GM12878 (cell line): ENCODE measurements around the gene CCDC117. TPM values are rescaled to one million over a fixed set of nuclear protein-coding genes. Genes with fewer than 3 reads are reported as not detected.

Source experiments
- ETV6 ChIP-seq, 2 experiments: fragments of 450-650 bp in 1 of 2; IDR thresholded peaks in 1 of 2; conservative IDR thresholded peaks in 1 of 2; 2 replicates each; pipeline ENCODE4 v1.6.1; 2014; ENCODE audit warnings: antibody characterized with exemption in 1 of 2, borderline replicate concordance in 1 of 2, low read depth in 1 of 2, mild to moderate bottlenecking in 1 of 2, moderate library complexity in 1 of 2
- IKZF2 ChIP-seq, 2 experiments: fragments of 450-650 bp; IDR thresholded peaks; 2 replicates each; pipeline ENCODE4 v1.6.1; 2017; ENCODE audit warnings: mild to moderate bottlenecking in 2 of 2, moderate library complexity in 2 of 2
- NR2C1 ChIP-seq: fragments of 450-650 bp; IDR thresholded peaks from 2 replicates; pipeline ENCODE4 v1.6.1; 2017; ENCODE audit warnings: antibody characterized with exemption, mild to moderate bottlenecking, moderate library complexity
- RAD21 ChIP-seq: IDR thresholded peaks from 2 replicates; pipeline ENCODE4 v1.6.1; 2011; ENCODE audit warnings: mild to moderate bottlenecking, low read depth, low read length, moderate library complexity; ENCODE audit not compliant: insufficient read depth
- polyA plus RNA-seq, 11 experiments: library from polyadenylated mRNA; depleted of rRNA in 4 of 11; unstranded in 6 of 11; stranded (reverse) in 5 of 11; fragments of >200 nt; fragmentation: Nextera tagmentation in 4 of 11; fragmentation: Illumina TruSeq in 1 of 11; extraction: Ambion mirVana in 4 of 11; extraction: Trizol in 1 of 11; gene quantifications; 1 replicate in 1 of 11; 2 replicates in 10 of 11; pipeline versions ENCODE4 v1.2.1 to v1.2.3, GENCODE V29; 2011 to 2016; ENCODE audit warnings: inconsistent platforms in 2 of 11, missing spikeins in 2 of 11, low read depth in 1 of 11
- small RNA-seq: library from RNA; depleted of rRNA; stranded (forward); fragments of <200 nt; gene quantifications from one replicate; pipeline ENCODE3, GENCODE V24; 2014
- total RNA-seq, 4 experiments: library from RNA; depleted of rRNA in 3 of 4; stranded (reverse); fragments of >200 nt in 3 of 4; fragmentation: Illumina TruSeq in 1 of 4; extraction: Trizol in 1 of 4; gene quantifications; 2 replicates each; pipeline versions ENCODE4 v1.2.1 to v1.2.3, GENCODE V29; 2013 to 2021

Gene CCDC117
- total and polyA plus RNA-seq, 10 of the 15 experiments (the other 5 are each of a cell fraction or from before 2014, with no cell fraction given) = 6.3 to 32.2 (median 20.6) TPM

GRCh38 chr22:28837640-28838039 lies 65.1 kb downstream of the CCDC117 start (continued):
- TF ChIP-seq RAD21 (no peak), IKZF2 (IDR thresholded peaks at IDR 0.05) (no peak), NR2C1 (no peak), ETV6 (conservative IDR thresholded peaks at IDR 0.05 in 1 of 2, IDR thresholded peaks at IDR 0.05 in 1 of 2; ENCODE audit: borderline replicate concordance in 1 of 2, low read depth in 1 of 2) (no peak)

Small RNAs within 50 kb of the gene (small RNA-seq; reads per million reads assigned to genes)
- gene Z93930.1 = not detected

Other genes starting within 250 kb of the CCDC117 start
- gene TTC28, start 92.9 kb upstream of the CCDC117 start, total RNA-seq (2014; rRNA removed) = 2.1 and 3.0 TPM in 2 replicates
- gene TTC28, start 92.9 kb upstream of the CCDC117 start, total RNA-seq (2014; rRNA removed; fragmentation: Illumina TruSeq; extraction: Trizol) = 1.3 and 1.6 TPM in 2 replicates
- 5.8 and 8.4 TPM in 2 replicates for gene TTC28, start 92.9 kb upstream of the CCDC117 start, total RNA-seq (2021)
- 0.12 and 0.15 TPM in 2 replicates for gene TTC28, start 92.9 kb upstream of the CCDC117 start, polyA plus RNA-seq (2011; rRNA removed)
- gene TTC28, start 92.9 kb upstream of the CCDC117 start, polyA plus RNA-seq (2014; fragmentation: Illumina TruSeq; extraction: Trizol) = 1.3 and 5.5 TPM in 2 replicates
- under 1 TPM; 0.22 to 0.32 TPM for gene TTC28, start 92.9 kb upstream of the CCDC117 start, polyA plus RNA-seq (2014; fragmentation: Nextera tagmentation; extraction: Ambion mirVana)
- gene TTC28, start 92.9 kb upstream of the CCDC117 start, polyA plus RNA-seq (2014; rRNA removed) = 0.87 and 1.1 TPM in 2 replicates
- 1 to 10 TPM; 2.3 TPM for gene TTC28, start 92.9 kb upstream of the CCDC117 start, polyA plus RNA-seq (2016; fragmentation: Nextera tagmentation; extraction: Ambion mirVana)
- 17.8 and 20.7 TPM in 2 replicates for gene CHEK2, start 30.9 kb upstream of the CCDC117 start, total RNA-seq (2014; rRNA removed)
- 22.9 and 25.6 TPM in 2 replicates for gene CHEK2, start 30.9 kb upstream of the CCDC117 start, total RNA-seq (2014; rRNA removed; fragmentation: Illumina TruSeq; extraction: Trizol)
- gene CHEK2, start 30.9 kb upstream of the CCDC117 start, total RNA-seq (2021) = 18.4 and 29.9 TPM in 2 replicates
- gene CHEK2, start 30.9 kb upstream of the CCDC117 start, polyA plus RNA-seq (2011; rRNA removed) = 59.7 and 61.5 TPM in 2 replicates
- gene CHEK2, start 30.9 kb upstream of the CCDC117 start, polyA plus RNA-seq (2014; fragmentation: Illumina TruSeq; extraction: Trizol) = 27.7 and 36.9 TPM in 2 replicates
- gene CHEK2, start 30.9 kb upstream of the CCDC117 start, polyA plus RNA-seq (2014; fragmentation: Nextera tagmentation; extraction: Ambion mirVana) = 10 to 100 TPM; 31.1 to 31.4 TPM
- 21.3 and 22.5 TPM in 2 replicates for gene CHEK2, start 30.9 kb upstream of the CCDC117 start, polyA plus RNA-seq (2014; rRNA removed)
- gene CHEK2, start 30.9 kb upstream of the CCDC117 start, polyA plus RNA-seq (2016; fragmentation: Nextera tagmentation; extraction: Ambion mirVana) = 10 to 100 TPM; 15.7 to 18.5 TPM
- gene HSCB, start 30.7 kb upstream of the CCDC117 start, total RNA-seq (2014; rRNA removed) = 20.8 and 21.2 TPM in 2 replicates
- 20.9 and 22.2 TPM in 2 replicates for gene HSCB, start 30.7 kb upstream of the CCDC117 start, total RNA-seq (2014; rRNA removed; fragmentation: Illumina TruSeq; extraction: Trizol)
- 15.3 and 16.0 TPM in 2 replicates for gene HSCB, start 30.7 kb upstream of the CCDC117 start, total RNA-seq (2021)
- 18.3 and 20.8 TPM in 2 replicates for gene HSCB, start 30.7 kb upstream of the CCDC117 start, polyA plus RNA-seq (2011; rRNA removed)
- 15.9 and 18.7 TPM in 2 replicates for gene HSCB, start 30.7 kb upstream of the CCDC117 start, polyA plus RNA-seq (2014; fragmentation: Illumina TruSeq; extraction: Trizol)
- gene HSCB, start 30.7 kb upstream of the CCDC117 start, polyA plus RNA-seq (2014; fragmentation: Nextera tagmentation; extraction: Ambion mirVana) = 10 to 100 TPM; 10.6 to 19.0 TPM
- gene HSCB, start 30.7 kb upstream of the CCDC117 start, polyA plus RNA-seq (2014; rRNA removed) = 24.2 and 26.6 TPM in 2 replicates
- 10 to 100 TPM; 26.9 to 28.4 TPM for gene HSCB, start 30.7 kb upstream of the CCDC117 start, polyA plus RNA-seq (2016; fragmentation: Nextera tagmentation; extraction: Ambion mirVana)
- gene XBP1, start 27.9 kb downstream of the CCDC117 start, total RNA-seq (2014; rRNA removed) = 234 and 238 TPM in 2 replicates
- gene XBP1, start 27.9 kb downstream of the CCDC117 start, total RNA-seq (2014; rRNA removed; fragmentation: Illumina TruSeq; extraction: Trizol) = 134 and 138 TPM in 2 replicates
- gene XBP1, start 27.9 kb downstream of the CCDC117 start, total RNA-seq (2021) = 141 and 149 TPM in 2 replicates
- 93.1 and 96.5 TPM in 2 replicates for gene XBP1, start 27.9 kb downstream of the CCDC117 start, polyA plus RNA-seq (2011; rRNA removed)
- 165 and 186 TPM in 2 replicates for gene XBP1, start 27.9 kb downstream of the CCDC117 start, polyA plus RNA-seq (2014; fragmentation: Illumina TruSeq; extraction: Trizol)
- 10 to 100 TPM; 44.5 to 67.3 TPM for gene XBP1, start 27.9 kb downstream of the CCDC117 start, polyA plus RNA-seq (2014; fragmentation: Nextera tagmentation; extraction: Ambion mirVana)
- gene XBP1, start 27.9 kb downstream of the CCDC117 start, polyA plus RNA-seq (2014; rRNA removed) = 149 and 183 TPM in 2 replicates
- 100 to 1,000 TPM; 276 to 313 TPM for gene XBP1, start 27.9 kb downstream of the CCDC117 start, polyA plus RNA-seq (2016; fragmentation: Nextera tagmentation; extraction: Ambion mirVana)
- gene ZNRF3, start 110.9 kb downstream of the CCDC117 start, total RNA-seq (2014; rRNA removed) = 0.98 and 1.1 TPM in 2 replicates
- gene ZNRF3, start 110.9 kb downstream of the CCDC117 start, total RNA-seq (2014; rRNA removed; fragmentation: Illumina TruSeq; extraction: Trizol) = 0.46 and 0.49 TPM in 2 replicates
- gene ZNRF3, start 110.9 kb downstream of the CCDC117 start, total RNA-seq (2021) = 1.5 and 1.9 TPM in 2 replicates
- 2.4 TPM in 2 replicates for gene ZNRF3, start 110.9 kb downstream of the CCDC117 start, polyA plus RNA-seq (2011; rRNA removed)
- gene ZNRF3, start 110.9 kb downstream of the CCDC117 start, polyA plus RNA-seq (2014; fragmentation: Illumina TruSeq; extraction: Trizol) = 0.43 and 0.52 TPM in 2 replicates
- under 1 TPM; 0.10 to 0.13 TPM for gene ZNRF3, start 110.9 kb downstream of the CCDC117 start, polyA plus RNA-seq (2014; fragmentation: Nextera tagmentation; extraction: Ambion mirVana)
- gene ZNRF3, start 110.9 kb downstream of the CCDC117 start, polyA plus RNA-seq (2014; rRNA removed) = 1.1 and 1.2 TPM in 2 replicates
- gene ZNRF3, start 110.9 kb downstream of the CCDC117 start, polyA plus RNA-seq (2016; fragmentation: Nextera tagmentation; extraction: Ambion mirVana) = under 1 TPM; 0.05 to 0.20 TPM